HG02852 (cell line): ENCODE data around the gene COL4A1.

Source experiments
- ATAC-seq: cut with Tn5 transposase; IDR thresholded peaks from one replicate; pipeline ENCODE4 v1.9.1; 2021; ENCODE audit warnings: mild to moderate bottlenecking, moderate library complexity; ENCODE audit not compliant: unreplicated experiment

The COL4A1 gene

GRCh38 chr13:110176431-110176830 is 130.5 kb downstream of the COL4A1 start:
- no peak for ATAC-seq

GRCh38 chr13:110173247-110173818 is 133.6 kb downstream of the COL4A1 start:
- no peak for ATAC-seq

GRCh38 chr13:110170882-110171281 is 136.1 kb downstream of the COL4A1 start:
- no peak for ATAC-seq

- ATAC-seq = no peak
Measured at GRCh38 chr13:110170020-110170790, 136.8 kb downstream of the COL4A1 start.

- no peak for ATAC-seq
Measured at GRCh38 chr13:110168999-110169933, 137.7 kb downstream of the COL4A1 start.

GRCh38 chr13:110166598-110166997 is 140.4 kb downstream of the COL4A1 start:
- no peak for ATAC-seq

- no peak for ATAC-seq
Measured at GRCh38 chr13:110164706-110165105, 142.3 kb downstream of the COL4A1 start.

GRCh38 chr13:110162866-110163658 is 143.9 kb downstream of the COL4A1 start:
- ATAC-seq = no peak

GRCh38 chr13:110162053-110162452 is 144.9 kb downstream of the COL4A1 start:
- no peak for ATAC-seq

GRCh38 chr13:110161112-110161882 is 145.7 kb downstream of the COL4A1 start:
- no peak for ATAC-seq

GRCh38 chr13:110158226-110158625 is 148.7 kb downstream of the COL4A1 start:
- ATAC-seq = no peak

GRCh38 chr13:110157718-110158117 is 149.2 kb downstream of the COL4A1 start:
- no peak for ATAC-seq

GRCh38 chr13:110156301-110157049 is 150.5 kb downstream of the COL4A1 start:
- no peak for ATAC-seq

GRCh38 chr13:110155072-110155471 is 151.9 kb downstream of the COL4A1 start:
- no peak for ATAC-seq

- no peak for ATAC-seq
Measured at GRCh38 chr13:110154410-110154933, 152.5 kb downstream of the COL4A1 start.

- ATAC-seq = no peak
Measured at GRCh38 chr13:110152351-110152750, 154.6 kb downstream of the COL4A1 start.

GRCh38 chr13:110151462-110151861 is 155.5 kb downstream of the COL4A1 start:
- ATAC-seq = no peak

- ATAC-seq = no peak
Measured at GRCh38 chr13:110150384-110151101, 156.4 kb downstream of the COL4A1 start.
